GM19351 (cell line): ENCODE data around the gene DISP2.

Experiments
- ATAC-seq: cut with Tn5 transposase; IDR thresholded peaks from one replicate; pipeline ENCODE4 v1.9.1; 2021; ENCODE audit warnings: mild to moderate bottlenecking, moderate library complexity; ENCODE audit not compliant: unreplicated experiment

Gene DISP2

GRCh38 chr15:40342416-40343320, 15.4 kb upstream of the DISP2 start:
- ATAC-seq: no peak

- no peak for ATAC-seq
These were observed 14.5 kb upstream of the DISP2 start for GRCh38 chr15:40343512-40343911.

GRCh38 chr15:40344217-40344616, 13.8 kb upstream of the DISP2 start:
- no peak for ATAC-seq

GRCh38 chr15:40344631-40345120, 13.3 kb upstream of the DISP2 start:
- no peak for ATAC-seq

- no peak for ATAC-seq
These were observed 12.7 kb upstream of the DISP2 start for GRCh38 chr15:40345225-40345866.

GRCh38 chr15:40345867-40346578, 12.0 kb upstream of the DISP2 start:
- ATAC-seq: no peak

- ATAC-seq: no peak
These were observed 11.2 kb upstream of the DISP2 start for GRCh38 chr15:40346579-40347558.

GRCh38 chr15:40347559-40348473, 10.2 kb upstream of the DISP2 start:
- no peak for ATAC-seq

GRCh38 chr15:40348474-40348870, 9.5 kb upstream of the DISP2 start:
- no peak for ATAC-seq

GRCh38 chr15:40349163-40349562, 8.9 kb upstream of the DISP2 start:
- ATAC-seq: no peak

- no peak for ATAC-seq
These were observed 5.6 kb upstream of the DISP2 start for GRCh38 chr15:40352281-40352901.

- ATAC-seq: no peak
These were observed 4.3 kb upstream of the DISP2 start for GRCh38 chr15:40353697-40354096.

- ATAC-seq: no peak
These were observed 3.4 kb upstream of the DISP2 start for GRCh38 chr15:40354408-40355171.

- no peak for ATAC-seq
These were observed 1.9 kb upstream of the DISP2 start for GRCh38 chr15:40355976-40356585.

- ATAC-seq: no peak
These were observed 773 bp upstream of the DISP2 start for GRCh38 chr15:40357246-40357645.

- peak; percentile 18 for ATAC-seq
These were observed 693 bp downstream of the DISP2 start for GRCh38 chr15:40358471-40359353.

GRCh38 chr15:40360015-40360414, 2.0 kb downstream of the DISP2 start:
- no peak for ATAC-seq
